GM19043 (cell line): ENCODE results near the gene DRD3.

ENCODE experiments used
- ATAC-seq: cut with Tn5 transposase; IDR thresholded peaks from one replicate; pipeline ENCODE4 v1.9.1; 2021; ENCODE audit warnings: low read depth; ENCODE audit not compliant: unreplicated experiment

The DRD3 gene

GRCh38 chr3:114081037-114081436 is 97.8 kb downstream of the DRD3 start:
- no peak for ATAC-seq

- ATAC-seq: no peak
Observed at GRCh38 chr3:114080201-114080600, 98.7 kb downstream of the DRD3 start.

DNA sequence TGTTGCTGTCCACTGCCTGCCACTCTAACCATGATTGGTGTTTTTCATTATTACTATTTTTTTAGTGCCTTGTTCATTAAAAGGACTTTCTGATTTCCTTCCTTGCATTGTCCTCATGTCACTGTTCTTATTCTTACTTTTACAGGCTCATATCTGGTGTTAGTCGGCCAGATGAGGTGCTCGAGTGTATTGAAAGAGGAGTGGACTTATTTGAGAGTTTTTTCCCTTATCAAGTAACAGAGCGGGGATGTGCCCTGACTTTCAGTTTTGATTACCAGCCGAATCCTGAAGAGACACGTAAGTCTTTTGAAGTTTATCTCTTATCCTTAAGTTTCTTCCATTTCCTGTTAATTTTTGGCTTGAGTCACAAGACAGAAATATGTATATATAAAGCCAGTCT is 99.1 kb downstream of the DRD3 start:
- ATAC-seq: no peak

- no peak for ATAC-seq
Observed at GRCh38 chr3:114078126-114078525, 100.7 kb downstream of the DRD3 start.
